ENCODE results near the gene RBM17. TPM values are rescaled to one million over a fixed set of nuclear protein-coding genes. Genes with fewer than 3 reads are reported as not detected.

Gene RBM17
- total RNA-seq, 1 experiment from 2014 or later = 160 TPM

DNA sequence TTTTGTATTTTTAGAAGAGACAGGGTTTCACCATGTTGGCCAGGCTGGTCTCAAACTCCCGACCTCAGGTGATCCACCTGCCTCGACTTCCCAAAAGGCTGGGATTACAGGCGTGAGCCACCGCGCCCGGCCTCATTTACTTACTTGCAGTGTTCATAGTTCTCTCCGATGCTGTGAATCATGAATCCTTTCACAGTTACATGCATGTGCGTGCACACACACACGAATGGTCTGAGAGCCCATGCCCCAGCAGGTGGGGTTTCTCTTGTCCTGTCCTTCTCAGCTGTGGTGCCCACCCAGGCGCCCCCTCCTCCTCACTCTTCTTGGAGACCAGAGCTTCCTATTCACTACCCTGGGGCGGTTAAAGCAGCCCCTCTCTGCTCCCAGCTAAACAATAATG lies 50.6 kb downstream of the RBM17 start:
- TF ChIP-seq CREB1 (CRISPR knock-in tag; IDR thresholded peaks at IDR 0.05) (no peak), NR3C1 (CRISPR knock-in tag; conservative IDR thresholded peaks at IDR 0.05; ENCODE audit: low read depth) (no peak), CREM (CRISPR knock-in tag; IDR thresholded peaks at IDR 0.05) (no peak), HMGXB4 (CRISPR knock-in tag; IDR thresholded peaks at IDR 0.05) (no peak), SOX15 (CRISPR knock-in tag; IDR thresholded peaks at IDR 0.05) (no peak), RELA (CRISPR knock-in tag; IDR thresholded peaks at IDR 0.05; ENCODE audit: borderline replicate concordance) (no peak), ZNF219 (CRISPR knock-in tag; IDR thresholded peaks at IDR 0.05; ENCODE audit: borderline replicate concordance) (no peak)
- TF ChIP-seq, protein P1, sequence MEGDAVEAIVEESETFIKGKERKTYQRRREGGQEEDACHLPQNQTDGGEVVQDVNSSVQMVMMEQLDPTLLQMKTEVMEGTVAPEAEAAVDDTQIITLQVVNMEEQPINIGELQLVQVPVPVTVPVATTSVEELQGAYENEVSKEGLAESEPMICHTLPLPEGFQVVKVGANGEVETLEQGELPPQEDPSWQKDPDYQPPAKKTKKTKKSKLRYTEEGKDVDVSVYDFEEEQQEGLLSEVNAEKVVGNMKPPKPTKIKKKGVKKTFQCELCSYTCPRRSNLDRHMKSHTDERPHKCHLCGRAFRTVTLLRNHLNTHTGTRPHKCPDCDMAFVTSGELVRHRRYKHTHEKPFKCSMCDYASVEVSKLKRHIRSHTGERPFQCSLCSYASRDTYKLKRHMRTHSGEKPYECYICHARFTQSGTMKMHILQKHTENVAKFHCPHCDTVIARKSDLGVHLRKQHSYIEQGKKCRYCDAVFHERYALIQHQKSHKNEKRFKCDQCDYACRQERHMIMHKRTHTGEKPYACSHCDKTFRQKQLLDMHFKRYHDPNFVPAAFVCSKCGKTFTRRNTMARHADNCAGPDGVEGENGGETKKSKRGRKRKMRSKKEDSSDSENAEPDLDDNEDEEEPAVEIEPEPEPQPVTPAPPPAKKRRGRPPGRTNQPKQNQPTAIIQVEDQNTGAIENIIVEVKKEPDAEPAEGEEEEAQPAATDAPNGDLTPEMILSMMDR (IDR thresholded peaks at IDR 0.05) = no peak
- TF ChIP-seq, protein P2, sequence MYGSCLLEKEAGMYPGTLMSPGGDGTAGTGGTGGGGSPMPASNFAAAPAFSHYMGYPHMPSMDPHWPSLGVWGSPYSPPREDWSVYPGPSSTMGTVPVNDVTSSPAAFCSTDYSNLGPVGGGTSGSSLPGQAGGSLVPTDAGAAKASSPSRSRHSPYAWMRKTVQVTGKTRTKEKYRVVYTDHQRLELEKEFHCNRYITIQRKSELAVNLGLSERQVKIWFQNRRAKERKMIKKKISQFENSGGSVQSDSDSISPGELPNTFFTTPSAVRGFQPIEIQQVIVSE (CRISPR knock-in tag; IDR thresholded peaks at IDR 0.05; ENCODE audit: borderline replicate concordance) = no peak
- Mint-ChIP-seq H3K36me3 (no peaks in the 10 kb centered on the region), H3K27ac (no peak overlapping the region), H3K4me3 (no peak overlapping the region), H3K27me3 (ENCODE audit: low read depth) (peaks cover 31% of the 10 kb centered on the region), H3K4me1 (peaks cover 29% of the 10 kb centered on the region), H3K9me3 (no peaks in the 10 kb centered on the region)
- ChIA-PET POLR2A (no interaction called here), CTCF (interaction anchor here (1.1 to 1.8 kb wide), 4 partner anchors 12 to 262 kb away, joined by 3 to 8 read pairs (median 6); partner anchors contain the start of gene PFKFB3)
- no peak for ATAC-seq
- DNase-seq (ENCODE audit: low spot score) = no peak

- peaks cover 31% of the 10 kb centered on the region for H3K27me3 Mint-ChIP-seq (ENCODE audit: low read depth)
- TF ChIP-seq CREM (CRISPR knock-in tag; IDR thresholded peaks at IDR 0.05) = no peak
- TF ChIP-seq TP53 (CRISPR knock-in tag; IDR thresholded peaks at IDR 0.05) = no peak
- no peak for TF ChIP-seq OVOL2 (CRISPR knock-in tag; IDR thresholded peaks at IDR 0.05; ENCODE audit: borderline replicate concordance)
- TF ChIP-seq ZNF121 (CRISPR knock-in tag; IDR thresholded peaks at IDR 0.05) = no peak
- TF ChIP-seq, protein P3, sequence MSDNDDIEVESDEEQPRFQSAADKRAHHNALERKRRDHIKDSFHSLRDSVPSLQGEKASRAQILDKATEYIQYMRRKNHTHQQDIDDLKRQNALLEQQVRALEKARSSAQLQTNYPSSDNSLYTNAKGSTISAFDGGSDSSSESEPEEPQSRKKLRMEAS (CRISPR knock-in tag; IDR thresholded peaks at IDR 0.05) = 0 out of 2 replicates have a peak, but pooled peaks have one; percentile 19
- TF ChIP-seq MYBL2 (CRISPR knock-in tag; IDR thresholded peaks at IDR 0.05) = no peak
- TF ChIP-seq GRHL2 (CRISPR knock-in tag; IDR thresholded peaks at IDR 0.05; ENCODE audit: insufficient replicate concordance, severe bottlenecking) = no peak
- no peak for TF ChIP-seq SOX15 (CRISPR knock-in tag; IDR thresholded peaks at IDR 0.05)
- TF ChIP-seq PRDM15 (CRISPR knock-in tag; IDR thresholded peaks at IDR 0.05) = peak; percentile 55; the same call in 1 of the 2 replicates
- TF ChIP-seq, protein P4, sequence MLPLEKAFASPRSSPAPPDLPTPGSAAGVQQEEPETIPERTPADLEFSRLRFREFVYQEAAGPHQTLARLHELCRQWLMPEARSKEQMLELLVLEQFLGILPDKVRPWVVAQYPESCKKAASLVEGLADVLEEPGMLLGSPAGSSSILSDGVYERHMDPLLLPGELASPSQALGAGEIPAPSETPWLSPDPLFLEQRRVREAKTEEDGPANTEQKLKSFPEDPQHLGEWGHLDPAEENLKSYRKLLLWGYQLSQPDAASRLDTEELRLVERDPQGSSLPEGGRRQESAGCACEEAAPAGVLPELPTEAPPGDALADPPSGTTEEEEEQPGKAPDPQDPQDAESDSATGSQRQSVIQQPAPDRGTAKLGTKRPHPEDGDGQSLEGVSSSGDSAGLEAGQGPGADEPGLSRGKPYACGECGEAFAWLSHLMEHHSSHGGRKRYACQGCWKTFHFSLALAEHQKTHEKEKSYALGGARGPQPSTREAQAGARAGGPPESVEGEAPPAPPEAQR (CRISPR knock-in tag; IDR thresholded peaks at IDR 0.05) = no peak
- no peak for TF ChIP-seq ZNF671 (CRISPR knock-in tag; IDR thresholded peaks at IDR 0.05)
- TF ChIP-seq FOXJ3 (CRISPR knock-in tag; IDR thresholded peaks at IDR 0.05; ENCODE audit: borderline replicate concordance) = no peak
- H3K27ac Mint-ChIP-seq = no peak overlapping the region
- ChIA-PET POLR2A (no interaction called here), CTCF (interaction anchor here (1.1 to 1.8 kb wide), 4 partner anchors 11 to 261 kb away, joined by 3 to 8 read pairs (median 6); partner anchors contain the start of gene PFKFB3)
- no peaks in the 10 kb centered on the region for H3K9me3 Mint-ChIP-seq
- H3K4me1 Mint-ChIP-seq = peaks cover 29% of the 10 kb centered on the region
- ATAC-seq (peak; percentile 17), DNase-seq (ENCODE audit: low spot score) (no peak)
- H3K36me3 Mint-ChIP-seq = no peaks in the 10 kb centered on the region
- no peak overlapping the region for H3K4me3 Mint-ChIP-seq
Observed at GRCh38 chr10:6140141-6140841, 51.5 kb downstream of the RBM17 start.
